ENCODE results near the gene CIT.

- TF ChIP-seq CTCF (IDR thresholded peaks at IDR 0.05; ENCODE audit: low read depth, low read length, missing input control) (no peak), EGR1 (IDR thresholded peaks at IDR 0.05; ENCODE audit: low read depth in 2 of 2) (no peak), YY1 (IDR thresholded peaks at IDR 0.05) (no peak), TAF1 (conservative IDR thresholded peaks at IDR 0.05) (no peak), REST (IDR thresholded peaks at IDR 0.05) (no peak), RAD21 (IDR thresholded peaks at IDR 0.05) (no peak), ATF3 (IDR thresholded peaks at IDR 0.05) (no peak), MAX (IDR thresholded peaks at IDR 0.05) (no peak), HNF4G (IDR thresholded peaks at IDR 0.05) (no peak), ZBTB33 (IDR thresholded peaks at IDR 0.05) (no peak), SP1 (IDR thresholded peaks at IDR 0.05) (no peak)
Measured at GRCh38 chr12:119660076-119660475, 217.0 kb downstream of the CIT start.
